ENCODE measurements around the gene LEMD2.

Gene LEMD2

DNA sequence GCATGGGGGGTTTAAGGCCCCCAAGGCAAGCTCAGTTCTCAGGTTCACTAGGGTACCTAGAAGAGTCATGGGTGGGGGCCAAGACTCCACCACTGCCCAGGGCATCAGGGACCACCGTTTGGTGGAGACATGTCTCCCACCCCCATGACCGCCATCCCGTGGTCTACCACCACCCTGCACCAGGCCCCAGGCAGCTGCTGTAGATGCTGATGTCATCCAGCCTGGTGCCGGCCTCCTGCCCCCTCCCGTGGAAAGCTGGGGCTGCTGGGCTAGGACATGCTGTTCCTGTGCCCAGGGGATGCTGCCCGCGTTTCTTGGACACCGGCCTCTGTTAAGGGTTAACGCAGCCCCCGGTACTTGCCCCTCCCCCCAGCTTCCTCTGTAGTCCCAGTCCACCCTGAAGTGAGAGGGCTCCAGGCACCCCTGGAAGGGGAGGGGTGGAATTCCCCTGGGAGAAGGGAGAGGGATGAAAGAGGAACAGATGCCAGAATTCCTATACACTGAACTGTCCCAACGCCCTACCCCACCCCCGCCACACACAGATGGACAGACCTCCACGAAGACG, 42.8 kb downstream of the LEMD2 start:
- DNase-seq (ENCODE audit: low read depth) = no peak
- no peak overlapping the region for H3K4me3 ChIP-seq (ENCODE audit: low read depth, low read length)

DNA sequence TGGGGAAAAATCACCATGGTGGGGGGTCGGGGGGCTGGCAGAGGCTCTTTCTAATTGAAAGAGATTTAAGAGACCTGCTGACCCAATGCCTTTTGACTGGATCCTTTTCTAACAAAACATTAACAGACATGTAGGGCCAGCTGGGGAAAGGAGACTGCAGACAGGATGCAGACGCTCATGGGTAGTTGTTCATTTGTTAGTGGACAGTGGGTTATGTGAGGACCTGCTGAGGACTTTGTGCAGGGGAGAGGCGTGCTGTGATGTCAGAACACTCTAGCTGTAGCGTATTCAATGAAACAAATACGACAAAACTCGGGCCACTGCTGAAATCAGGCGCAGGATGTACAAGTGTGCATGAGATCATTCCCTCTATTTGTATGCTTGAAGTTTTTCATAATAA, 43.4 kb downstream of the LEMD2 start:
- TF ChIP-seq, protein P1, sequence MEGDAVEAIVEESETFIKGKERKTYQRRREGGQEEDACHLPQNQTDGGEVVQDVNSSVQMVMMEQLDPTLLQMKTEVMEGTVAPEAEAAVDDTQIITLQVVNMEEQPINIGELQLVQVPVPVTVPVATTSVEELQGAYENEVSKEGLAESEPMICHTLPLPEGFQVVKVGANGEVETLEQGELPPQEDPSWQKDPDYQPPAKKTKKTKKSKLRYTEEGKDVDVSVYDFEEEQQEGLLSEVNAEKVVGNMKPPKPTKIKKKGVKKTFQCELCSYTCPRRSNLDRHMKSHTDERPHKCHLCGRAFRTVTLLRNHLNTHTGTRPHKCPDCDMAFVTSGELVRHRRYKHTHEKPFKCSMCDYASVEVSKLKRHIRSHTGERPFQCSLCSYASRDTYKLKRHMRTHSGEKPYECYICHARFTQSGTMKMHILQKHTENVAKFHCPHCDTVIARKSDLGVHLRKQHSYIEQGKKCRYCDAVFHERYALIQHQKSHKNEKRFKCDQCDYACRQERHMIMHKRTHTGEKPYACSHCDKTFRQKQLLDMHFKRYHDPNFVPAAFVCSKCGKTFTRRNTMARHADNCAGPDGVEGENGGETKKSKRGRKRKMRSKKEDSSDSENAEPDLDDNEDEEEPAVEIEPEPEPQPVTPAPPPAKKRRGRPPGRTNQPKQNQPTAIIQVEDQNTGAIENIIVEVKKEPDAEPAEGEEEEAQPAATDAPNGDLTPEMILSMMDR (IDR thresholded peaks at IDR 0.05; ENCODE audit: control insufficient read depth, extremely low read depth, insufficient read depth) = no peak
- no peak overlapping the region for H3K4me3 ChIP-seq (ENCODE audit: low read depth, low read length)
- DNase-seq (ENCODE audit: low read depth) = no peak

More for the DNA sequence above, 42.8 kb downstream of the LEMD2 start:
- TF ChIP-seq, protein P1 (IDR thresholded peaks at IDR 0.05; ENCODE audit: control insufficient read depth, extremely low read depth, insufficient read depth) = no peak

DNA sequence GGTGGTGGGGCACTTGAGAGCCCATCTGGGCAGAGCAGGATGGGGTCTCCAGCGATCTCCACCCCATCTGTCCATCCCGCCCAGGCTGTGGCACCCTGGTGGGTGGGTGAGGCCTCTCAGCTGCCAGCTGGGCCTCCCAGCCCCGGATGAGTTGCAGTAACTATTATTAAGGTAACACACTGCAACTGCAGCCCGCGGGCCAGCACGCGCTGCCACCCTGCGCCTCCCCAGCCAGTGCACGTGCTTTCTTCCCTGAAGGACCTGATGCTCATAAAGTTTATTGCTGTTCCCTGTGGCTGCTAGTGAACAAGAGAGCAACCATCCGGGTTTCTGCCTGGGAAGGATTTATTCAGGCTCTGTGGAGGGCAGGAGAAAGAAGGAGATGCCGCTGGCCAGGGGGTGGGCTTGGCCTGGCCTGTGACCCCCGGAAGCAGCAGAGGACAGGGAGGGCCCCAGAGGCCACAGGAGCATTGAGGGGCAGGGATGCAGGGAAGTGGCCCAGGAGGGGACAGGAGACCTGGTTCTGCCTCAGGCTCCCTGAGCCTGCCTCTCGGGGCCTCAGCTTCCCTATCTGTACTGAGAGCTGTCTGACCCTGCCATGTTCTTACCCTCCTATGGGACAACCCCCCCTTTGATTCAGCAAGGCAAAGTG, 43.9 kb downstream of the LEMD2 start:
- no peak overlapping the region for H3K4me3 ChIP-seq (ENCODE audit: low read depth, low read length)
- TF ChIP-seq, protein P1 (IDR thresholded peaks at IDR 0.05; ENCODE audit: control insufficient read depth, extremely low read depth, insufficient read depth) = no peak
- DNase-seq (ENCODE audit: low read depth) = no peak

DNA sequence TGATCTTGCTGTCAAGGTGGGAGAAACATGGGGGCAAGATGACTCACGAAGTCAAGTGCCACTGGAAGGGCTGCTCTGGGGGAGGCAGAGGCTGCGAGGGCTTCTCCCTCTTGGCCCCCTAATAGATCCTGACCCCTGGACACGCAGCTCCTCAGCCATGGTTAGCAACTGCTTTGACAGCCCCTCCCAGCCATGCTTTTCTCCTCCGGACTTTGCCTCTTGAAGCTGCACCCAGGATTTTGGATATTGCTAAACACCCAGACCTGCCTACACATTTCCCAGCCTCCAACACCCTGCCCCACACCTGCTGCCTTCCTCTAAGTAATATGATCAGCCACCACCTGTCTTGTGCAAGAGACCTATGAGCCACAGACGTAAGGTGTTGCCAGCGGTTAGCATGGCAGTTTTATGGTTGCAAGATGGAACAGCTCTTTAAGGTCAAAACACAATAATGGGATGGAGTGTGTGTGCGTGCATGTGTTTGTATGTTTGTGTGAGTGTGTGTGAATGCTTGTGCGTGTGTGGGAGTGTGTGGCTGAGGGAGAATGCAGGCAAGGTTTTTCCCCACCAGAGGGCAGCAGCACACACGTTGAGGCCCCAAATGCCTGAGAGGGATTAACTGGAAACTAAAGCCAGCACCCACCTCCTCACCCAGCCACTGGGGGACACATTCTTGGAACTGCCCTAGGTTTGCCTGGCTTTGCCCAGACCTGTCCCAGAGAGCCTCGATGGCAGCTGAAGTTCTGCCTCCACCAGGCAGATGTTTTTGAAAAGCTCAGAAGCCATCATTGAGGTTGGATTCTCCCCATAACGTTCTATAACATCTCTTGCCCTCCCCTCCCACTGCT, 44.7 kb downstream of the LEMD2 start:
- TF ChIP-seq, protein P1 (IDR thresholded peaks at IDR 0.05; ENCODE audit: control insufficient read depth, extremely low read depth, insufficient read depth) = peak; percentile 90
- H3K4me3 ChIP-seq (ENCODE audit: low read depth, low read length) = no peak overlapping the region

DNA sequence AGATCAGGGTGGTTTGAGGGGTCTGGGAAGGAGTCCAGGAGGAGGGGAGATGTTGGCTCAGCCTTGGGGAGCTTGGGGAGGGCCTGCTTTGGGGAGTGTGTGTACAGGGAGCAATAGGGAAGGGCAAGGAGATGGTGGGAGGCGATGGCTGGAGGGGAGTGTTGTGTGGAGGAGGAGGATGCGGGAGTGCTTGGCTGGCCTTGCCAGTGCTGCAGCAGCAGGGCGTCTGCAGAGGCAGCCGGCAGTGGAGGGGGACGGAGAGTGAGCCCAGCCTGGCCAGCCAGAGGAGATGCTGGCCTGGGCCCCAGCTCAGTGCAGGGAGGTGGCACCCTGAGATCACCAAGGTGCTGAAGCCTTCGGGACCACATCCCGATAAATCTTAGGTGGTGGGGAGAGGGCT, 46.1 kb downstream of the LEMD2 start:
- DNase-seq (ENCODE audit: low read depth) = no peak
- TF ChIP-seq, protein P1 (IDR thresholded peaks at IDR 0.05; ENCODE audit: control insufficient read depth, extremely low read depth, insufficient read depth) = no peak
- no peak overlapping the region for H3K4me3 ChIP-seq (ENCODE audit: low read depth, low read length)

More for the DNA sequence above, 44.7 kb downstream of the LEMD2 start:
- DNase-seq (ENCODE audit: low read depth) = no peak

DNA sequence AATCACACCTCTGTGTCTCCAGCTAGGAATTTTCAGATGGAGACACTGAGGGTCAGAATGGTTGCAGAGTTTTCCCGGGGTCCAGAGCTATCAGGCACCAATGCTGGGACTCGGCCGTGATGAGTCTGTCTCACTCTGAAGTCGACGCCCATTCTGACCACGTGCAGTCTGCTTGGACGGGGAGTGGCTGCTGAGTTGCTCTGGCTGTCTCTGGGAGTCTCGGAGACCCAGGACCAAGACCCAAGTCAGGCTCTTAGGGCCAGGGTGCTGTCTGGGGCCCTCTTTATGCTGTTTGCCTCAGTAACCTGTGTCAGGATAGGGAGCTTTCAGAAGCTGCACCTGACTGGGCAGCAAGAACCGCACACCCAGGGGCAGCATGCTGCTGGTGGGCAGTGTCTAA, 46.8 kb downstream of the LEMD2 start:
- H3K4me3 ChIP-seq (ENCODE audit: low read depth, low read length) = no peak overlapping the region
- TF ChIP-seq, protein P1 (IDR thresholded peaks at IDR 0.05; ENCODE audit: control insufficient read depth, extremely low read depth, insufficient read depth) = no peak
- DNase-seq (ENCODE audit: low read depth) = no peak

All from LNCaP clone FGC (cell line).